Stomach (tissue), 4 donors: ENCODE results near the gene ZDHHC7.

ENCODE experiments used
- CTCF ChIP-seq, 7 experiments: fragments of 450-650 bp in 4 of 7; fragments of 200-600 bp in 3 of 7; sonication (generic) in 3 of 7; IDR thresholded peaks; one replicate each; pipeline ENCODE4 v1.5.1; 2016 to 2019; ENCODE audit warnings: antibody characterized with exemption in 7 of 7, control low read depth in 2 of 7, mild to moderate bottlenecking in 1 of 7
- EP300 ChIP-seq: sonication (generic); formaldehyde crosslinking; IDR thresholded peaks from one replicate; pipeline ENCODE4 v1.6.1; 2017; ENCODE audit warnings: antibody characterized with exemption
- POLR2A ChIP-seq, 4 donors: fragments of 450-650 bp; IDR thresholded peaks; one replicate each; pipeline ENCODE4 v1.6.1; 2016; ENCODE audit warnings: antibody characterized with exemption in 4 of 4, control low read depth in 2 of 4, mild to moderate bottlenecking in 1 of 4, moderate library complexity in 1 of 4
- POLR2AphosphoS5 ChIP-seq, 3 donors: sonication (generic); formaldehyde crosslinking; IDR thresholded peaks; one replicate each; pipeline ENCODE4 v1.6.1; 2016; ENCODE audit warnings: antibody characterized with exemption in 3 of 3

GRCh38 chr16:85027958-85028684, 16.8 kb upstream of the ZDHHC7 start:
- no peak for TF ChIP-seq CTCF (IDR thresholded peaks at IDR 0.05)
- TF ChIP-seq POLR2AphosphoS5 (IDR thresholded peaks at IDR 0.05) = no peak
- no peak for TF ChIP-seq POLR2A (IDR thresholded peaks at IDR 0.05)
- no peak for TF ChIP-seq EP300
